PFSK-1 (cell line): ENCODE measurements around the gene GGT1.

Experiments
- FOXP2 ChIP-seq: optimal IDR thresholded peaks from 2 replicates; pipeline ENCODE3; 2011; ENCODE audit warnings: borderline replicate concordance, control low read depth, inconsistent platforms; ENCODE audit not compliant: insufficient read depth; ENCODE audit errors: extremely low read length, extremely low read depth
- POLR2AphosphoS5 ChIP-seq: IDR thresholded peaks from 2 replicates; pipeline ENCODE4 v1.6.1; 2012; ENCODE audit warnings: low read depth, mild to moderate bottlenecking, control low read depth, low read length, moderate library complexity
- REST ChIP-seq, 2 experiments: IDR thresholded peaks; 2 replicates each; pipeline versions ENCODE4 v1.6.1 to v1.8.0; 2011 to 2012; ENCODE audit warnings: low read depth in 2 of 2, low read length in 2 of 2, control low read depth in 1 of 2, inconsistent platforms in 1 of 2, mild to moderate bottlenecking in 1 of 2, moderate library complexity in 1 of 2; ENCODE audit not compliant: insufficient read depth in 1 of 2
- SIN3A ChIP-seq: IDR thresholded peaks from 2 replicates; pipeline ENCODE4 v1.6.1; 2012; ENCODE audit warnings: mild to moderate bottlenecking, low read length, moderate library complexity, borderline replicate concordance; ENCODE audit not compliant: insufficient read depth
- TAF1 ChIP-seq: IDR thresholded peaks from 2 replicates; pipeline ENCODE4 v1.6.1; 2012; ENCODE audit warnings: low read length, control low read depth, borderline replicate concordance; ENCODE audit not compliant: insufficient read depth

GRCh38 chr22:24601217-24602104 lies 1.5 kb upstream of the GGT1 start:
- TF ChIP-seq TAF1 (no peak), REST (IDR thresholded peaks at IDR 0.05; ENCODE audit: insufficient read depth in 1 of 2, low read depth in 2 of 2, low read length in 2 of 2) (no peak), POLR2AphosphoS5 (no peak), SIN3A (no peak), FOXP2 (no peak)
